ENCODE results near the gene KNOP1.
"Not testable (repeated sequence)": the region's sequence is repeated elsewhere in the genome, so short reads cannot be mapped to it uniquely, and the experiment has no call there.

Gene KNOP1

DNA sequence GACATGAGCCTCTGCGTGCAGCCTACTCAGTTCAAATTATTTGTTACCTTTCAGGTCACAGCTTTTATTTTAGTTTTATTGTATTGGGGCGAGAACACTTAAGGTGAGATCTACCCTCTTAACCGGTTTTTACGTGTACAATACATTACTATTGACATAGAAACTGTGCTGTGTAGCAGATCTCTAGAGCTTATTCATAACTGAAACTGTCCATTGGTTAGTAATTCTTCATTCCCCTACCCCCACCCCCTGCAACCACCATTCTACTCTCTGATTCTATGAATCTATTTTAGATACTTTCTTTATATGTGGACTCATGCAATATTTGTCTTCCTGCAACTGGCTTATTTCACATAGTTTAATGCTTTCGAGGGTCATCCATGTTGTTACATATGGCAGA is 43.5 kb downstream of the KNOP1 start:
- TF ChIP-seq, protein P1, sequence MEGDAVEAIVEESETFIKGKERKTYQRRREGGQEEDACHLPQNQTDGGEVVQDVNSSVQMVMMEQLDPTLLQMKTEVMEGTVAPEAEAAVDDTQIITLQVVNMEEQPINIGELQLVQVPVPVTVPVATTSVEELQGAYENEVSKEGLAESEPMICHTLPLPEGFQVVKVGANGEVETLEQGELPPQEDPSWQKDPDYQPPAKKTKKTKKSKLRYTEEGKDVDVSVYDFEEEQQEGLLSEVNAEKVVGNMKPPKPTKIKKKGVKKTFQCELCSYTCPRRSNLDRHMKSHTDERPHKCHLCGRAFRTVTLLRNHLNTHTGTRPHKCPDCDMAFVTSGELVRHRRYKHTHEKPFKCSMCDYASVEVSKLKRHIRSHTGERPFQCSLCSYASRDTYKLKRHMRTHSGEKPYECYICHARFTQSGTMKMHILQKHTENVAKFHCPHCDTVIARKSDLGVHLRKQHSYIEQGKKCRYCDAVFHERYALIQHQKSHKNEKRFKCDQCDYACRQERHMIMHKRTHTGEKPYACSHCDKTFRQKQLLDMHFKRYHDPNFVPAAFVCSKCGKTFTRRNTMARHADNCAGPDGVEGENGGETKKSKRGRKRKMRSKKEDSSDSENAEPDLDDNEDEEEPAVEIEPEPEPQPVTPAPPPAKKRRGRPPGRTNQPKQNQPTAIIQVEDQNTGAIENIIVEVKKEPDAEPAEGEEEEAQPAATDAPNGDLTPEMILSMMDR (IDR thresholded peaks at IDR 0.05; ENCODE audit: low read depth, low read length, missing control alignments) = no peak
- no peak for DNase-seq (ENCODE audit: extremely low read depth, low read depth)

GRCh38 chr16:19672378-19672777 is 45.6 kb downstream of the KNOP1 start:
- TF ChIP-seq, protein P1 (IDR thresholded peaks at IDR 0.05; ENCODE audit: low read depth, low read length, missing control alignments) = no peak
- no peak for DNase-seq (ENCODE audit: extremely low read depth, low read depth)
- no peak overlapping the region for H3K4me3 ChIP-seq (replicated peaks; ENCODE audit: low read depth, low read length)

More for the DNA sequence above, 43.5 kb downstream of the KNOP1 start:
- H3K4me3 ChIP-seq (replicated peaks; ENCODE audit: low read depth, low read length) = no peak overlapping the region

DNA sequence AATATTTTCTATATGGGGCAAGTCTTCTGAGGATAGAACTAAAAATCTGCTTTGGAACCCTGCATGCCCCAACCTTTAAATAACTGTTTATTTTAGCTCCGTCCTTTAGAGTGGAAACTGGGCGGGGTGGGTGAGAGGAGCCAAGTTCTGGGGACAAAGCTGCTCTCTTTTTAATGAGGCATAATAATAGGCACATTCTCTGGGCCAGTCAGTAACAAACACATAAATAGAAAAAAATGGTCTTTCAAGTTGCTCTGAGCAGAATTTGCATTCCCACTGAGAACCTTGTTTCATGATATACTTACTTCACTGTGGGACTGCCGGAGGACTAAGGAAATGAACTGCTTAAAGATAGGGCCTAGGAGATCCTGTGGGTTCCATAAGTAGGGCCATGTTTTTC is 51.5 kb downstream of the KNOP1 start:
- DNase-seq (ENCODE audit: extremely low read depth, low read depth) = no peak
- TF ChIP-seq, protein P1 (IDR thresholded peaks at IDR 0.05; ENCODE audit: low read depth, low read length, missing control alignments) = no peak
- H3K4me3 ChIP-seq (replicated peaks; ENCODE audit: low read depth, low read length) = no peak overlapping the region

DNA sequence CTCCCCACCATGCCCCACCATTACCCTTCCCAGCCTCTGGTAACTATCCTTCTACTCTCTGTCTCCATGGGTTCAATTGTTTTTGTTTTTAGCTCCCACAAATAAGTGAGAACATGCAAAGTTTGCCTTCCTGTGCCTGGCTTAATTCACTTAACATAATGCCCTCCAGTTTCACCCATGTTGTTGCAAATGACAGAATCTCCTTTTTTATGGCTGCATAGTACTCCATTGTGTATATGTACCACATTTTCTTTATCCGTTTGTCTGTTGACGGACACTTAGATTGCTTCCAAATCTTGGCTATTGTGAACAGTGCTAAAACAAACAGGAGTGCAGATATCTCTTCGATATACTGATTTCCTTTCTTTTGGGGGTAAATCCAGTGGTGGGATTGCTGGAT is 52.7 kb downstream of the KNOP1 start:
- not testable (repeated sequence) for H3K4me3 ChIP-seq (replicated peaks; ENCODE audit: low read depth, low read length); DNase-seq (ENCODE audit: extremely low read depth, low read depth)

- TF ChIP-seq, protein P1 (IDR thresholded peaks at IDR 0.05; ENCODE audit: low read depth, low read length, missing control alignments) = no peak
- H3K4me3 ChIP-seq (replicated peaks; ENCODE audit: low read depth, low read length) = no peak overlapping the region
- no peak for DNase-seq (ENCODE audit: extremely low read depth, low read depth)
Observed at GRCh38 chr16:19664166-19664565, 53.9 kb downstream of the KNOP1 start.

DNA sequence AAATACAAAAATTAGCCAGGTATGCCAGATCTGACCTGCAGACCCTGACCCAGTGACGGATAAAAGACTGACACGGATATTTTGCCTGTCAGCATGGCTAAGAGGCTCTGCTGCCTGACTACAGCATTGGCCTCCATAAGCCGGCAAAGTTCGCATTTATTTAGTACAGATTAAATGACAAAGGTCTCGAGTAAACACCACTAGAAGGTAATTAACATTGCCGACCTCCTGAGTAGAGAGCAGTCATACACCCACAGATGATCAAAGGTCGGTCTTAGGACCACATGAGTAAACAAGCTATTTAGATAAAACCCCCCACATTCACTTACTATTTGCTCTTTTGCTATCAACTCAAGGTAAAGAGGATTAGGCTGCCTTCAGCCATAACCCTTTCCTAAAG is 55.7 kb downstream of the KNOP1 start:
- no peak overlapping the region for H3K4me3 ChIP-seq (replicated peaks; ENCODE audit: low read depth, low read length)
- TF ChIP-seq, protein P1 (IDR thresholded peaks at IDR 0.05; ENCODE audit: low read depth, low read length, missing control alignments) = no peak
- no peak for DNase-seq (ENCODE audit: extremely low read depth, low read depth)

- TF ChIP-seq, protein P1 (IDR thresholded peaks at IDR 0.05; ENCODE audit: low read depth, low read length, missing control alignments) = no peak
- no peak for DNase-seq (ENCODE audit: extremely low read depth, low read depth)
- H3K4me3 ChIP-seq (replicated peaks; ENCODE audit: low read depth, low read length) = no peak overlapping the region
Observed at GRCh38 chr16:19660432-19660831, 57.6 kb downstream of the KNOP1 start.
